ENCODE measurements around the gene CSF1. TPM values are rescaled to one million over a fixed set of nuclear protein-coding genes. Genes with fewer than 3 reads are reported as not detected.

Gene CSF1
- total and polyA plus RNA-seq, 2 of the 13 experiments (the other 11 are each of a cell fraction or from before 2014, with no cell fraction given) = 4.6 to 13.3 TPM

DNA sequence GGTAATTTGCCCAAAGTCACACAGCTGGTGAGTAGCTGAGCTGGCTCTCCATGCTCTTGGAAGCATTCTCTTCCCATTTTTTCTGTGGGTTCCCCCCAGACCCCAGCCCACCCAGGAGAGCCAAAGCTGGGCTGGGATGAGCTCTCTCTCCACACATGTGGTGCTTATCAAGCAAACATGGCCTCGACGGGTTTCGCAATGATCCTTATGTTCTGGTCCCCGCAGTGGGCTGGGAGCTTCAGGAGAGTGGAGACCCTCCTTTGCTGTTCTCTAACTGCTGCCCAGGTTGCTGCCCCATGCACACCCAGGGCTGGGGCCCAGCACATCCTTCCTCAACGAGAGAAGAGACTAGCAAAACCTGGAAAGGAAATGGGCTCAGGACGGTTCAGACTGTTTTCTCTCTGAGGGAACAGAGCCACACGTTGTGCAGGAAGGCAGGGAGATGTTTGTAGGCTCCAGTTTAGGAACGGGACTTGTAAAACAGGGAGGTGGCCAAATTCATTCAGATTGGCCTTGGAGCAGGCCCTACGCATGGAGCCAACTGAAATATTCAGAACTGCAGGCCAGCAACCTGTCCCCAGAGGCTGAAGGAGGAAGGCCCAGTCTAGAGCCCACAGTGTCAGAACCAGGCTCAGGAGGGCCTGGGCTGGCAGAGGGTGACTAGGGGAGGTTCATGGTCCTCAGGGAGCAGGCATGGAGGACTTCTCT, 27.2 kb upstream of the CSF1 start (continued):
- TF ChIP-seq ZBTB37 (CRISPR knock-in tag; IDR thresholded peaks at IDR 0.05) (no peak), ZNF547 (CRISPR knock-in tag; IDR thresholded peaks at IDR 0.05) (no peak), FOXA1 (IDR thresholded peaks at IDR 0.05) (no peak), FOXA1 (CRISPR knock-in tag; IDR thresholded peaks at IDR 0.05) (no peak), ZNF572 (CRISPR knock-in tag; IDR thresholded peaks at IDR 0.05) (0 out of 2 replicates have a peak, but pooled peaks have one; percentile 56), GATAD2A (CRISPR knock-in tag; IDR thresholded peaks at IDR 0.05) (0 out of 2 replicates have a peak, but pooled peaks have one; percentile 30), ZBTB42 (CRISPR knock-in tag; IDR thresholded peaks at IDR 0.05) (no peak), ZNF775 (CRISPR knock-in tag; IDR thresholded peaks at IDR 0.05; ENCODE audit: borderline replicate concordance) (no peak), ZNF567 (CRISPR knock-in tag; IDR thresholded peaks at IDR 0.05; ENCODE audit: borderline replicate concordance) (no peak), ZC3H4 (CRISPR knock-in tag; IDR thresholded peaks at IDR 0.05; ENCODE audit: borderline replicate concordance) (no peak), CC2D1A (CRISPR knock-in tag; IDR thresholded peaks at IDR 0.05) (no peak), CEBPB (IDR thresholded peaks at IDR 0.05; ENCODE audit: borderline replicate concordance, low read depth, low read length) (peak; percentile 78; the same call in 1 of the 2 replicates), ZNF382 (CRISPR knock-in tag; IDR thresholded peaks at IDR 0.05; ENCODE audit: borderline replicate concordance) (no peak), JUND (CRISPR knock-in tag; IDR thresholded peaks at IDR 0.05) (no peak), ZNF576 (CRISPR knock-in tag; IDR thresholded peaks at IDR 0.05) (no peak), ZBTB26 (CRISPR knock-in tag; IDR thresholded peaks at IDR 0.05; ENCODE audit: borderline replicate concordance) (no peak), AGO2 (optimal IDR thresholded peaks at IDR 0.05; ENCODE audit: low read depth, low read length) (no peak), CBX2 (IDR thresholded peaks at IDR 0.05; ENCODE audit: low read depth, low read length) (no peak), CBX2 (CRISPR knock-in tag; IDR thresholded peaks at IDR 0.05; ENCODE audit: low read depth) (no peak), ZNF256 (CRISPR knock-in tag; conservative IDR thresholded peaks at IDR 0.05) (no peak)
- TF ChIP-seq, protein P1, sequence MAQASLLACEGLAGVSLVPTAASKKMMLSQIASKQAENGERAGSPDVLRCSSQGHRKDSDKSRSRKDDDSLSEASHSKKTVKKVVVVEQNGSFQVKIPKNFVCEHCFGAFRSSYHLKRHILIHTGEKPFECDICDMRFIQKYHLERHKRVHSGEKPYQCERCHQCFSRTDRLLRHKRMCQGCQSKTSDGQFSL (CRISPR knock-in tag; IDR thresholded peaks at IDR 0.05) = no peak
- TF ChIP-seq, protein P2, sequence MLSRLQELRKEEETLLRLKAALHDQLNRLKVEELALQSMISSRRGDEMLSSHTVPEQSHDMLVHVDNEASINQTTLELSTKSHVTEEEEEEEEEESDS (CRISPR knock-in tag; IDR thresholded peaks at IDR 0.05; ENCODE audit: borderline replicate concordance) = no peak
- TF ChIP-seq, protein P3, sequence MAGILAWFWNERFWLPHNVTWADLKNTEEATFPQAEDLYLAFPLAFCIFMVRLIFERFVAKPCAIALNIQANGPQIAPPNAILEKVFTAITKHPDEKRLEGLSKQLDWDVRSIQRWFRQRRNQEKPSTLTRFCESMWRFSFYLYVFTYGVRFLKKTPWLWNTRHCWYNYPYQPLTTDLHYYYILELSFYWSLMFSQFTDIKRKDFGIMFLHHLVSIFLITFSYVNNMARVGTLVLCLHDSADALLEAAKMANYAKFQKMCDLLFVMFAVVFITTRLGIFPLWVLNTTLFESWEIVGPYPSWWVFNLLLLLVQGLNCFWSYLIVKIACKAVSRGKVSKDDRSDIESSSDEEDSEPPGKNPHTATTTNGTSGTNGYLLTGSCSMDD (CRISPR knock-in tag; IDR thresholded peaks at IDR 0.05) = no peak
- TF ChIP-seq, protein P4, sequence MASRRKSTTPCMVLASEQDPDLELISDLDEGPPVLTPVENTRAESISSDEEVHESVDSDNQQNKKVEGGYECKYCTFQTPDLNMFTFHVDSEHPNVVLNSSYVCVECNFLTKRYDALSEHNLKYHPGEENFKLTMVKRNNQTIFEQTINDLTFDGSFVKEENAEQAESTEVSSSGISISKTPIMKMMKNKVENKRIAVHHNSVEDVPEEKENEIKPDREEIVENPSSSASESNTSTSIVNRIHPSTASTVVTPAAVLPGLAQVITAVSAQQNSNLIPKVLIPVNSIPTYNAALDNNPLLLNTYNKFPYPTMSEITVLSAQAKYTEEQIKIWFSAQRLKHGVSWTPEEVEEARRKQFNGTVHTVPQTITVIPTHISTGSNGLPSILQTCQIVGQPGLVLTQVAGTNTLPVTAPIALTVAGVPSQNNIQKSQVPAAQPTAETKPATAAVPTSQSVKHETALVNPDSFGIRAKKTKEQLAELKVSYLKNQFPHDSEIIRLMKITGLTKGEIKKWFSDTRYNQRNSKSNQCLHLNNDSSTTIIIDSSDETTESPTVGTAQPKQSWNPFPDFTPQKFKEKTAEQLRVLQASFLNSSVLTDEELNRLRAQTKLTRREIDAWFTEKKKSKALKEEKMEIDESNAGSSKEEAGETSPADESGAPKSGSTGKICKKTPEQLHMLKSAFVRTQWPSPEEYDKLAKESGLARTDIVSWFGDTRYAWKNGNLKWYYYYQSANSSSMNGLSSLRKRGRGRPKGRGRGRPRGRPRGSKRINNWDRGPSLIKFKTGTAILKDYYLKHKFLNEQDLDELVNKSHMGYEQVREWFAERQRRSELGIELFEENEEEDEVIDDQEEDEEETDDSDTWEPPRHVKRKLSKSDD (CRISPR knock-in tag; IDR thresholded peaks at IDR 0.05; ENCODE audit: low read depth) = no peak

Data from HepG2 (cell line).